HG02610 (cell line): Measurements from ENCODE around the gene GMEB2.
"Not testable (repeated sequence)": the region's sequence is repeated elsewhere in the genome, so short reads cannot be mapped to it uniquely, and the experiment has no call there.

Experiments used
- ATAC-seq: cut with Tn5 transposase; IDR thresholded peaks from one replicate; pipeline ENCODE4 v1.9.1; 2021; ENCODE audit warnings: mild to moderate bottlenecking, moderate library complexity; ENCODE audit not compliant: unreplicated experiment

Gene GMEB2

GRCh38 chr20:63574156-63574828 lies 52.6 kb downstream of the GMEB2 start, which contains the start of gene HELZ2:
TSS of gene HELZ2 (minus strand) at chr20:63574239. CDS start at chr20:63572385, 1,854 bp downstream.
- ATAC-seq = no peak

DNA sequence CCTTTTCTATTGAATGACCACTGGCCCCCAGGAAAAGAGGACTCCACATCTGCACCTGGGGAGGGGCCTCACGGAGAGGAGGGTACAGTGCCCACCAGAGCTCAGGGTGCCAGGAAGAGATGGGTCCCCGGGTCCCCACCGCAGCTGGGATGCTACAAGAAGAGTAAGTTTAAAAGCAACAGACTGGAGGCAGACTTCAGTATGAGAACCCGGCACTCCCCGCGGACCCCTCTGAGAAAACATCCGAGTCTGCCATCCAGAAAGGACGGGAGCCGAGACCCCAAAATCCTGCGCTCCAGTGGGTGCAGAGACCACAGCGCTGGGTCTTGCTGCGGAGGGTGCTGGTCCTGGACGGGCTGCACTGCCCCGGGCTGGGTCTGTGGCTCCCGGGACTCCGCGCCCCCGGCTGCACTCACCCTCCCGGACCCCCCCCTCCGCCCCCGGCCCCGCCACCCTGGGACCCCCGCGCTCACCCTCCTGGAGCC lies 53.2 kb downstream of the GMEB2 start:
- no peak for ATAC-seq

- no peak for ATAC-seq
Observed at GRCh38 chr20:63572788-63573646, 53.9 kb downstream of the GMEB2 start.

DNA sequence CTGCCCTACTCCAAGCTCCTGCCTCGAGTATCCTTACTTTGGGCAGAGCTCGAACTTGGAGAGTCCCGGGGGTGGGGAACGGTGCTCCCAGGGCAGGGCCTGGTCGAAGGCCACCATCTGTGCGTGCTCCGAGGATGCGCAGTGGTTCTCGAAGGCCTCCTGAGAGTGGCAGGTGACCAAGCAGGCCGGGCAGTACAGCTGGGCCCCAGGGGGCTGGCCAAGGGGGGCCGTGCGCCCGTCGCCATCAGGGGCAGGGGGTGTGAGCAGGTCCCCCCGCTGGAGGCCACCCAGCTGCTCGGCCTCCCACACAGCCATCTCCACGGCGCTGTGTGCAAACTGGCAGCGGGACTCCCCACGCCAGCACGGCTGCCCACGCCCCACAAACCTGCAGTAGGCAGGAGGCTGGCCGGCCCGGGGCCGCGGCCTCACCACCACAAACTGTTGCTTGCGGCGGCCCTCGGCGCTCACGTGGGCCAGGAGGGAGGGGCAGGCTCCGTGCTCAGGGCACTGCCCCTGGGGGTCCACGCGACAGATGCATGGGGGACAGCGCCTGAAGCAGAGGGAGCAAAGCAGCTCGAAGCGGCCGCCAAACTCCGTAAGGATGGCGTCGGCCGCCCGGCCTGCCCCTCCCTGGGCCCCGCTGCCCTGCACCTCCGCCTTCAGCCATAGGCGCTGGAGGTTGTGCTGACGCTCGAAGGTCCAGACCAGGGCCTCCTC lies 54.7 kb downstream of the GMEB2 start:
- ATAC-seq = no peak

GRCh38 chr20:63571087-63571478 lies 55.8 kb downstream of the GMEB2 start:
- ATAC-seq = not testable (repeated sequence)

- ATAC-seq = no peak
Observed at GRCh38 chr20:63570281-63571086, 56.4 kb downstream of the GMEB2 start.

DNA sequence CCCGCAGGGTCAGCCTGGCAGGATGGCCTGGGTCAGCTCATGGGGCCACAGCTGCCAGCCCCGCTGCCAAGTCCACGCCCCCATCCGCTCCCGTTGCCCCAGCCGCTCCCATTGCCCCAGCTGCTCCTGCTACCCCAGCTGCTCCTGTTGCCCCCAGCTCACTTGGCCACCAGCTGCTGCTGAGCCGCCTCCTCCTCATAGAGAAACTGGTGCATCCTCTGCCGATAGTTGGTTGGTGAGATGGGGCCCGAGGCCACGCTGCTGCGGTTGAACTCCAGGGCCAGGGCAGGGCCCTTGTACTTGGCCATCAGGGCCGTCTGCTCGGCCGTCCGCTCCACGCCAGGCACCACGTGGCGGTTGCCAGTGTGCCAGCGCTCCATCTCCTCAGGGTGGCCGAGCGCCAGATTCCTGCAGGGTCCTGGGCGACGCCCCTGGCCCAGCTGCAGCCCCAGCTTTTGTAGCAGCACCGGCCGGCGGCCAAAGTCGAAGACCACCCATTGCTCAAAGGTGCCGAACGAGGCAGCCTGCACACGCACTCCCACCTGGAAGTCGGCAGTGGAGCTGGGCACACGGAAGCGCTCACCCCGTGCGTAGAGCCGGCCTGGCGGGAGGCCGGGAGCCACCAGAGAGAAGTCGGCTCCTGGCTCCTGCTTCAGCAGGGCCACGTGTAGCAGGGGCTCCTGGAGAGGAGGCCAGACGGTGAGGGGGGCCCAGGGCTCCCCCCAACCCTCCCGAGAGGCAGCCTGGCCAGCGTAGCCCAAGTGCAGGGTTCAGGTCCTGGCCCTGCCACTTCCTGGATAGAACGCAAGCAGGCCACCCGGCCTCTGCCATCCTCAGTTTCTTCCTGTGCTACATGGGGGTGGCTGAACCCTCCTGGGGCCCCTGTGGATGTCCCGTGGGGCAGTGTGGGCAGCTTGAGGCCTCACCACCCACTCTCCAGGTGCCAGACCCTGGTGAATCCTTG lies 57.6 kb downstream of the GMEB2 start:
- no peak for ATAC-seq

DNA sequence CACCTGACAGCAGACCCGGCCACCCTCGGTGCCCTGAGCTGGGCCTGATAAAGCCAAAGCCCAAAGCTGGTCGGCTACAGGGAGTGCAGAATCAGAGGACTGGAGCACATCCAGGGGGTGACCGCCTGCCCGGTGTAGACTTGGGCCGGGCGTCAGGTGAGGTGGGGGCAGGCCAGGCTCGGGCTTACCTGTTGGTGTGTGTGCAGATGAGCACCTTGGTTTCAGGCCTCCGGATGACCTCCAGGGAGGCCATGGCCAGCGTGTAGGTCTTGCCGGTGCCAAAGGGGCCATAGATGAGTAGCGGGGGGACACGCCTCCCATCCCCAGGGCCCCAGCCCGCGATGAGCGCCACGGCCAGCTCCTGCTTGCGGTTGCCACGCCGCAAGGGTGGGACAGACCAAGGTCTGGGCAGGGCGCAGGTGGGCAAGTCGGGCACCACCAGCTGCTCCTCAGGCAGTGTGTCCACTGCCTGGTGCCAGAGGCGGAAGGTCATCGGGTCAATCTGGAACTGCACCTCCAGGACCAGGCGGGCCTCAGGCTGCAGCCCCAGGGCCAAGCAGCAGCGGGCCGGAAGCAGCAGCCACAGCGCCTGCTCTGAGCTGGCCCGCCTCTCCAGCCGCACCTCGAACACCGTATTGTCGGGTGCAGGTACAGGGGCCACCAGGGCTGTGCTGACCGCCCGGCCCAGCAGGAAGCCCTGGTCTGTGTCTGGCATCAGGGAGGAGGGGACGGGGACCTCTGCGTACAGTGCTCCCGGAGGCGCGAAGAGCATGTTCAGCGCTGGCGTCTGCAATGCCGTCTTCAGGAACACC lies 58.5 kb downstream of the GMEB2 start:
- ATAC-seq = no peak

DNA sequence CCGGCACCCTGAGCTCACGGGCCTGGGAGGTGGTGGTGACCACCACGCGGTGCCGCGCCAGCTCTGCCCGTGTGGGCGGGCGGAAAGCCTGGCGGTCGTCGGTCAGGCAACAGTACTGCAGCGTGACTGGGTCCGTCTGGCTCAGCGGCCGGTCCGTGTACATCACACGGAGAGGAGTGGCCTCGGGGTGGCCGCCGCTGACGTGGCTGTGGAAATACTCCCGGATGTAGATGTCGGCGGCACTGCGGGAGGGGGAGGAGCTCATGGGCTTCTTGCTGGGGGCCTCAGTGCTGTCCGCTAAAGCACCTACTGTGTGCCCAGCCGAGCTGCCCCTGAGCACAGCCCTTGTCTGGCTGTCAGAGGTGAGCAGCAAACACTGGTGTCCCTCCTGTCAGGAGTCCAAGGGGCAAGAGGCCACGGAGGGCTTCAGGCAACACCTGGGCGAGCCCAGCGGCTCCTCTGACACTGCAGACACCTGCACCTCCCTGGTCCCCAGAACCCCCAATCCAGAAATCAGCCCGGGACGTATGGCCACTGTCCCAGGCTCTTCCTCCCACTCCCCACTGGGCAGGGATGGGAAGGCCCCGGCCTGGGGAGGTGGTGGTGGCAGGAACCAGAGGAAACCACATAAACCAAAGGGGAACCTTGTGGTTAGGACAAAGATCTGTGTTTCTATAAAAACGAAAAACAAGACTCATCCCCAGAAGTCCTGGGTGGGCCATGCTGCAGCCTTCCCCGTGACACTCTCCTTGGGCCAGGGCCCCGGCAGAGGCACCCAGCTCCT lies 59.3 kb downstream of the GMEB2 start:
- no peak for ATAC-seq

GRCh38 chr20:63567136-63567385 lies 59.8 kb downstream of the GMEB2 start:
- no peak for ATAC-seq

DNA sequence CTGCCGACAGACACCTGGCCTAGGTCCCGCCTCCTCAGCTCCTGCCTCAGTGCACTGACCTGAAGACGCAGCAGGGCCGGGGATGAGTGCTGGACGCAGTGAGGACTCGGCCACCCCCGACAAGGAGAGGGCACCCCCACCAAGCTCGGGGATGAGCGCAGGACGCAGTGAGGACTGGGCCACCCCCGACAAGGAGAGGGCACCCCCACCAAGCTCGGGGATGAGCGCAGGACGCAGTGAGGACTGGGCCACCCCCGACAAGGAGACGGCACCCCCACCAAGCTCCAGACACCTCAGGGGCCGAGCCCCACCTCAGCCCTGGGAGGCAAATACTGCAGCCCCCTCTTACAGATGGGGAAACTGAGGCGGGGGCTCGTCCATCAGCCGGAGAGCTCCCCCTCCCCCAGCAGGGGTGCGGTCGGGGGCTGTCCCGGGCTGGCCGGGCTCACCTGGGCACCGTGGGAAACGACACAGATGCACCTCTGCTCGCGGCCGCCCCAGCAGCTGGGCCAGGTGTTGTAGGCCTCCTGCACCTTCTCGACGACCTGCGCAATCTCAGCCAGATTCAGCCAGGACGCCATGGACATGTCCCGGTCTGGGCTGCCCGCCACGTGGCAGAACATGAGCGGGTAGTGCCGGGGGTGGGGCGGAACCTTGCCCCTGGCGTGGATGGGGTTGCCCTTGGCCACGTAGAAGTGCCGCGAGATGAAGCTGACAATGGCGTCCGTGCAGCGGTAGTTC lies 60.3 kb downstream of the GMEB2 start:
- ATAC-seq = no peak

DNA sequence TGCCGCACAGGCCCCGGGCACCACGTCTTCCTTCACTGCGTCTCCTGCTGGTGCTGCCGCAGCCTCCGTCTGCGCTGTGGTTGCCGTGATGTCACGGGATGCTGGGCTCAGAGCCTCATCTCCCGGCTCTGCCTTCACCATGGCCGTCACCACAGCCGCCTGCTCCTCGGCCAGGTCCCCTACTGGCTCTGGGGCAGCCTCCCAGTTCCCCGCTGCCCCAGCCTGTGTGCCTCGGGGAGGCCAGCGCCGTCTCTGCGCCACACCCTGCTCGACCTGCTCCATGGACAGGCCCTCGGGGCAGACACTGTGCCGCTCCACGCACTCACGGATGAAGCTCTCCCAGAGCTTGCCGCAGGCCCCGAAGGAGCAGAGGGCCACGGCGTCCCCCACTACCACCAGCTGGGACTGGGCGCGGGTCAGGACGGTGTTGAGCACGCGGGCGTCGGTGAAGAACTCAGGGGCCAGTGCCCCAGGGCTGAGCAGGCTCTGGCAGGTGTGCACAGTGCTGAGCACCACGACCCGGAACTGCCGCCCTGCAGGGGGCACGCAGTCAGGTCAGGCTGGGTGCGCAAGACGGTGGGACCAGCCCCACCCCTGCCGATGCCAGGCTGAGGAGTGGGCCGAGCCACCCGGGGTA lies 61.1 kb downstream of the GMEB2 start:
- no peak for ATAC-seq

DNA sequence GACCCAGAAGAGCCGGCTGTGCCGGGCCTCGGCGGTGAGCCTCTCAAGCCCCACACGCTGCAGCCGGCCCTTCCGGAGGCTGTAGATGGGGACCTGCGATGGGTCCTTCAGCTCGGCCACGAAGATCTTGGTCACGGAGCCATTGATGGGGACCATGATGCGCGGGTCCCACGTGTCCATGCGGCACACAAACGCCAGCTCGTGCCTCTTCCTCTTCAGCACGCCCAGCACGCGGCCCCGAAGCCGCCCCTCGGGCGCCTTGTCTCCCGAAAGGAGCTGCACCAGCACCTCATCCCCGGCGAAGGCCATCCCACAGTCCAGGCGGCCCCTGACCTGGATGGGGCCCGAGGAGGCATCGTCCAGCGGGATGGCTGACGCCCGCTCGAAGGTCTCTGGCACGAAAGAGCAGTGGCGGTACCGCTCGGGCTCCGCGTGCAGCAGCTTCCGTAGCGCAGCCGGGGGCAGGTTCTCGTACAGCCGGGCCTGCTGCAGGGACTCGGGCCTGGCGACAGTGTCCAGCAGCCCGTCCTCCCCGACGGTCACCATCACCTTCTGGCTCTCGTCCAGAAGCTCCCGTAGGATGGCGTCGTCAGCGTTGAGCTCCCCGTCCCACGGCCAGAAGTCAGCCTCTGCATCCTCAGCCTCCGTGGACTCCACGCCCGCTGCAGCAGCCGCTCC lies 61.7 kb downstream of the GMEB2 start:
- ATAC-seq = no peak

DNA sequence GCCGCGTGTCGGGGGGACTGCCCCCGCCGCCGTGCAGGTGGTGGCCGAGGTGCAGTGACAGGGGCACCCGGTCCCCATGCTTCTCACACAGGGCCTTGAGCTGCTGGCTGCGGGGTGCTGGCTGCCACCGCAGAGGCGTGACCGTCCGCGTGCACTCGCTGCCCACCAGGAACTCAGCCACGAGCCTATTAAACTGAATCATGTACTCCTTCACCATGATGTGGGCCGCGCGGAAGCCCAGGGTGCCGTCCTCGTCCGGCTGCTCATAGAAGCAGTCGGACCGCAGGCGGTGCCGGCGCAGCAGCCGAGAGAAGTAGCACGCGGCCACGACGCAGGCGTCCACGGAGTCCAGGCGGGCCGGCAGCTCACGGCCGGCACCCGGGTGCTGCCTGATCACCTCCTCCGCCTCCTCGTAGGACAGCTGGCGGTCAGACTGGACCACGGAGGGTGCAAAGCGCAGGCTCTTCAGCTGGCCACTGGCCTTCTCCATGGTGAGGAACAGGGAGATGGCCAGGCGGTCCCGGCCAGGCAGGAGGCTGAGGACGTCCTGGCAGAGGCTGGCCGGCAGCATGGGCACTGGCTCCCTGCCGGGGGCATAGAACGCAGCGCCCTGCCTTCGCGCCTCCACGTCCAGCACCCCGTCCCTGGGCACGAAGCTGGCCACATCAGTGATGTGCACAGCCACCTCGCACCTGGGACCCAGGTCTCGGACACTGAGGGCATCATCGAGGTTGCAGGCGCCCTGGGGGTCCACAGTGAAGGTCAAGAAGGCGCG lies 62.7 kb downstream of the GMEB2 start:
- ATAC-seq = no peak

DNA sequence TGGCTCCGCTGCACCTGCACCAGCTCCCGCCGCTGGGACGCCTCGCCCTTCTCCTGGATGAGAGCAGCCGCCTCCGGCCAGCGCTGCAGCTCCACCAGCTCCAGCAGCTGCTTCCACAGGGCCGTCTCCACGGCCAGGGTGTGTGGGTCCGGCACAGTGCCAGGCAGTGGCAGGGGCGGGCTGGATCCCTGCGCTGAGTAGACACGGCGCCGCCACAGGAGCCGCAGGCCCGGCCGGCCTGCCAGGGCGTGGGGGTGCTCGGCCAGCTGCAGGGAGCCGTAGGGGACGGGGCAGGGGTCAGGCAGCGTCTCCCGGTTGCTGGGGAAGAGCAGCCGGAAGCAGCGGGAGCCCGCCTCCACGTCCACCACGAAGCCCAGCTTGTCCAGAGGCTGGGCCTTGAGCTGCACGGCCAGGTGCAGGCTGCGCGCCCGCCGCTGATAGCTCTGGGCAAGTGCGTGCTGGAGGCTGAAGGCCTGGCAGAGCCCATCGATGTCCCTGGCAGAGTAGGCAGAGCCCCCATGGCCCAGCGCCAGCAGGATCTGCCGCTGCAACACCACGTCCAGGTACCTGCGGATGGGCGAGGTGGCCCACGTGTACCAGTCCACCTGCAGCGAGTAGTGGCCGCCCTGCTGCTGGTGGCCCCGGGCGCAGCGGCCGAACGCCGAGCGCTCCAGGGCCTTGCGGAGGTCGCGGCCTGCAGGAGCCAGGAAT lies 63.5 kb downstream of the GMEB2 start:
- ATAC-seq = no peak
